ENCODE measurements around the gene UNC5A. TPM values are rescaled to one million over a fixed set of nuclear protein-coding genes. Genes with fewer than 3 reads are reported as not detected.

The UNC5A gene
- total RNA-seq, 1 donor from 2014 or later: not detected

DNA sequence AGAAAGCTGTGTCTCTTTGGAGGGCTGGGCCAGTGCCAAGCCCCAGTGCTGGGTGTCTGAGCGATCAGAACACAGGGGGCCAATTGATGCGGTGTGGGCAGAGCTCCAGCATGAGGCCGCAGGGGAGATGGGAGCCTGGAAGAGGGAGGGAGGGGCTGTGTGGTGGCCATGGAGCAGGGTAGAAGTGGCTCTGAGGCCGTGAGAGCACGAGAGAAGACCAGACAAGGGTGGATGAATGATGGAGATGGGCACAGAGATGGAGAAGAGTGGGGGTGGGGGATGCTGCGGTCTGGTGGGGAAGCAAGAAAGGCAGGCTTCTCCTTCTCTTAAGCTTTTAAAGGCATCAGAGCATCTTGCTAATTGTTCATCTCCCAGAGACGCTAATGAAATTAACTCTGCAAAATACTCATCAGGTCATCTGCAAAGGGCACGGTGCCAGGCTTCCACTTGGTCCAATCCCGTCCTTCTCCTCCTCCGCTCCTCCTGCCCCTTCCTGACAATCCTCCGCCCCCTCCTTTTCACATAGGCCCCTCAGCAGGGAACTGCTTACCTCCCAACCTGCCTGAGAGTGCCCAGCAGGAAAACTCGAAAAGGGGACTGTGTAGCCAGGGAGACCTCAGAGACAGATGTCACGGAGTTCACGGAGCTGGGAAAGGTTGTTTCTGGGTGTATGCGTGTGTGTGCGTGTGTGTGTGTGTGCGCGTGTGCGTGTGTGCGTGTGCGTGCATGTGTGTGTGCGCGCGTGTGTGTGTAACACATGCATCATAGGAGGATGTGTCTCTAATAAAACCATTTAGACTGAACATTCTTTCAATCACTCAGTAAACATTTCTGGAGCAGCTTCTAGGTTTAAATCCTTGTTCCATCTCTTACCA lies 7.1 kb upstream of the UNC5A start:
- peaks cover 37% of the 10 kb centered on the region for H3K27me3 Mint-ChIP-seq
- ATAC-seq (ENCODE audit: low read depth): no peak
- H3K27ac Mint-ChIP-seq: no peak overlapping the region
- TF ChIP-seq, protein P1, sequence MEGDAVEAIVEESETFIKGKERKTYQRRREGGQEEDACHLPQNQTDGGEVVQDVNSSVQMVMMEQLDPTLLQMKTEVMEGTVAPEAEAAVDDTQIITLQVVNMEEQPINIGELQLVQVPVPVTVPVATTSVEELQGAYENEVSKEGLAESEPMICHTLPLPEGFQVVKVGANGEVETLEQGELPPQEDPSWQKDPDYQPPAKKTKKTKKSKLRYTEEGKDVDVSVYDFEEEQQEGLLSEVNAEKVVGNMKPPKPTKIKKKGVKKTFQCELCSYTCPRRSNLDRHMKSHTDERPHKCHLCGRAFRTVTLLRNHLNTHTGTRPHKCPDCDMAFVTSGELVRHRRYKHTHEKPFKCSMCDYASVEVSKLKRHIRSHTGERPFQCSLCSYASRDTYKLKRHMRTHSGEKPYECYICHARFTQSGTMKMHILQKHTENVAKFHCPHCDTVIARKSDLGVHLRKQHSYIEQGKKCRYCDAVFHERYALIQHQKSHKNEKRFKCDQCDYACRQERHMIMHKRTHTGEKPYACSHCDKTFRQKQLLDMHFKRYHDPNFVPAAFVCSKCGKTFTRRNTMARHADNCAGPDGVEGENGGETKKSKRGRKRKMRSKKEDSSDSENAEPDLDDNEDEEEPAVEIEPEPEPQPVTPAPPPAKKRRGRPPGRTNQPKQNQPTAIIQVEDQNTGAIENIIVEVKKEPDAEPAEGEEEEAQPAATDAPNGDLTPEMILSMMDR (IDR thresholded peaks at IDR 0.05): no peak
- no peaks in the 10 kb centered on the region for H3K36me3 Mint-ChIP-seq (ENCODE audit: low read depth)
- ChIA-PET CTCF (no interaction called here), POLR2A (no interaction called here)
- intact Hi-C loops (cut with micrococcal nuclease): no loop called here
- H3K4me1 Mint-ChIP-seq: no peaks in the 10 kb centered on the region
- H3K9me3 Mint-ChIP-seq: no peaks in the 10 kb centered on the region
- no peak for DNase-seq
- H3K4me3 Mint-ChIP-seq: no peak overlapping the region

DNA sequence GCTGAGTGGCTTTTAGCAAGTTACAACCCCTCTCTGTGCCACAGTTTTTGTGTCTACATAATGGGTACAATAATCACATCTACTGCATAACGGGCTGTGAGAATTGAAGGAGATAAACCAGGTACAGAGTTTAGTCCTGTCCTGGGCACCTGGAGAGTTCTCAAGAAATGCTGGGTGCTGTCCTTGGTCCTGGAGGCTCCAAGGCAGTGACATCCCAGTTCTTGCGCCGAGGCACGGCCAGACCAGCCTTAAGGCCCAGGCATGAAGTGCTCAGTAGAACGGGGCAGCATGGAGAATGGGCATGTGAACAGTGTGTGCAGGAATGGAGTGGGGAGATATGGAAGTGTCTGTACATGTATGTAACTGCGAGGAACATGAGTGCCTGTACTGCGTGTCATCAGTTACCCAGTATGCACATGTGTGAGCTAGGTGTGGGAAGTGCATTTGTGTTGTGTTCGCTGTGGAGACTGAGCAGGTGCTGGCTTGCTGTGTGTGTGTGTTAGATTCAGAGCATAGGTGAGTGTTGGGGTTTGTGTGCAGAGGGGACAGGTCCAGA lies 6.3 kb upstream of the UNC5A start:
- no peak overlapping the region for H3K27ac Mint-ChIP-seq
- no peak overlapping the region for H3K4me3 Mint-ChIP-seq
- DNase-seq: no peak
- no peak for ATAC-seq (ENCODE audit: low read depth)
- CTCF ChIA-PET: no interaction called here
- H3K9me3 Mint-ChIP-seq: no peaks in the 10 kb centered on the region
- TF ChIP-seq, protein P1 (IDR thresholded peaks at IDR 0.05): no peak
- H3K4me1 Mint-ChIP-seq: no peaks in the 10 kb centered on the region
- POLR2A ChIA-PET: interaction anchor here (0.6 kb wide), 1 partner anchor 26 kb away, joined by 9 read pairs; no protein-coding TSS in a partner anchor
- intact Hi-C loops (cut with micrococcal nuclease): no loop called here
- peaks cover 43% of the 10 kb centered on the region for H3K27me3 Mint-ChIP-seq
- no peaks in the 10 kb centered on the region for H3K36me3 Mint-ChIP-seq (ENCODE audit: low read depth)

DNA sequence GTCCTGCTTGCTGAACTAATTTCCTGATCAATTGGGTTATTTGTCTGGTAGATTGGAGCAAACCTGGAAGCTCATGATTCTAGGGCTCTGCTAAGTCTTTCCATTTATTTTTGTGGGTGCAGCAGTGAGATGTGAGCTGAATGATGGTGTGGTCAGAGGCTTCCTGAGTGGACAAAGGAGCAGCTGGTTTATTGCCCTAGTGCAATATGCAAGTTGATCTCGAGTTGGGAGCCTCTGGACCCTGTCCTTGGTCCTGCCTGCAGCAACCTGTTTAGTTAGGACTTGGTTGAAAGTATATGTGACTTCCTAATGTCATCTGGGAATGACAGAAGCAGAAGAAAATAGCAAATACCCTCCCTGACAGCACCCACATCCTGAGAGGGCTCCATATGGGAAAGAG lies 4.2 kb upstream of the UNC5A start:
- Mint-ChIP-seq H3K4me3 (no peak overlapping the region), H3K36me3 (ENCODE audit: low read depth) (no peaks in the 10 kb centered on the region), H3K27ac (no peak overlapping the region), H3K27me3 (peaks cover 52% of the 10 kb centered on the region), H3K9me3 (no peaks in the 10 kb centered on the region), H3K4me1 (peaks cover 8% of the 10 kb centered on the region)
- ATAC-seq (ENCODE audit: low read depth) (no peak), DNase-seq (no peak)
- ChIA-PET CTCF (no interaction called here), POLR2A (no interaction called here)
- TF ChIP-seq, protein P1 (IDR thresholded peaks at IDR 0.05): no peak
- intact Hi-C loops (cut with micrococcal nuclease): no loop called here

DNA sequence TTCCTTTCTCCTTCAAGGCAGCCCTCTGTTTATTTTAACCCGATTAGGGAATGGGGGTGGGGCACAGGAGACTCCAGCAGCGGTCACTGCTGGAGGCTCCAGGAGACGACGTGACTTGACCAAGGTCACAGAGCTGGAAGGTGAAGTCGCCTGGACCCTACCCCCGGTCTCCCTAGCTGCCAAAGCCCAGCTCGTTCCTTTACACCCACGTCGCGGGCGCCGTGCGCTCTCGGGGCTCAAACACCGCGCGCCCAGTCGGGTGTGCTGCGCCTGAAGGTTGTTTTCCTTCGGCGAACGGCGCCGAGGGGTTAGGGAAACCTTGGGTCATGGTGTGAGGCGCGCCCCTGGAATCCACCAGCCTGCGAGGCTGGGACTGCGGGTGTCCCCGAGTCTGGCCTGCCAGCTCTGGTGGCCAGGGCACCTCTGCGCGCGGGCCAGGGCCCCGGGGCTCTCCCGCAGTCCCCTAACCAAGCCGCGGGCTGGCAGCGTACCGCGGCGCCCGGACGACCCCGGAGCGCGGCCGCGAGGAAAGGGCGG lies 747 bp upstream of the UNC5A start:
- Mint-ChIP-seq H3K4me3 (peak overlapping the region; percentile 68), H3K4me1 (peaks cover 18% of the 10 kb centered on the region), H3K9me3 (no peaks in the 10 kb centered on the region), H3K36me3 (ENCODE audit: low read depth) (no peaks in the 10 kb centered on the region), H3K27ac (no peak overlapping the region), H3K27me3 (peaks cover 63% of the 10 kb centered on the region)
- intact Hi-C loops (cut with micrococcal nuclease): no loop called here
- ATAC-seq (ENCODE audit: low read depth) (peak; percentile 15), DNase-seq (no peak)
- POLR2A ChIA-PET: no interaction called here
- TF ChIP-seq, protein P1 (IDR thresholded peaks at IDR 0.05): no peak
- CTCF ChIA-PET: no interaction called here

Measured in activated B cell treated with CpG ODN at 0.5 μM for 24 hours (primary cell).